HT-29 (cell line): Measurements from ENCODE around the gene SLC25A1. TPM values are rescaled to one million over a fixed set of nuclear protein-coding genes. Genes with fewer than 3 reads are reported as not detected.
A peak's percentile ranks its signal among the peaks of the same experiment; 100 is the strongest.
"Not testable (repeated sequence)": the region's sequence is repeated elsewhere in the genome, so short reads cannot be mapped to it uniquely, and the experiment has no call there.

Source experiments
- DNase-seq: peaks from one replicate; pipeline ENCODE4 v3.0.0-alpha.2; 2015; ENCODE audit warnings: low spot score
- total RNA-seq: library from RNA; depleted of rRNA; stranded (reverse); fragments of >200 nt; shearing (Covaris generic); gene quantifications from 2 replicates; pipeline ENCODE4 v1.2.3, GENCODE V29; 2014

Gene SLC25A1
- total RNA-seq, 1 experiment from 2014 or later: 466 TPM

DNA sequence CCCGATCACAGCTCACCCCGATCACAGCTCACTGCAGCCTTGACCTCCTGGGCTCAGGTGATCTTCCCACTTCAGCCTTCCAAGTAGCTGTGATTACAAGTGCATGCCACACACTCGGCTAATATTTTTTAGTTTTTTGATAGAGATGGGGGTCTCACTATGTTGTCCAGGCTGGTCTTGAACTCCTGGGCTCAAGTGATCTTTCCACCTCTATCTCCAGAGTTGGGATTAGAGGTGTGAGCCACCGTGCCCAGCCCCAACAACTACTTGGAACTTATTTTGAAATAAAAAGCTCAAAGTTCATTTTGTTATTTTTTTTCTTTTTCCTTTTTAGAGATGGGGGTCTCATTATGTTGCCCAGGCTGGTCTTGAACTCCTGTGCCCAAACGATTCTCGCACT is 27.8 kb upstream of the SLC25A1 start:
- DNase-seq: no peak

GRCh38 chr22:19204640-19205039 is 26.1 kb upstream of the SLC25A1 start:
- DNase-seq: no peak

DNA sequence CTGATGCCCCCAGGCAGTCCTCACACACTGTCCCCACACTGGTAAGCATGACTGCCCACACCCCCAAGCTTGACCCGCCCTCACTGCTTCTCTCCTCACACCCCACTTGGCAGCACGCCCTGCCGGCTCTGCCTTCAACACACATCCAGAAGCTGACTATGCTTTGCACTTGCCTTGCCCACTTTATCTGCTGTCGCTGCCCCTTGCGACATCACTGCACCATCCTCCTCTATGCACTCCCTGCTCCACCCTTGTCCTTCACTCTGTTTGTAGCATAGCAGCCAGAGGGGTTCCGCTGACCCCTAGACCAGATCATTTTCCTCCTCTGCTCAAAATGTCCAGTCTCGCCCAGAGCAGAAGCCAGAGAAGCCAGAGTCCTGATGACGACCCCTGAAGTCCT is 25.3 kb upstream of the SLC25A1 start:
- DNase-seq: peak; percentile 54

- not testable (repeated sequence) for DNase-seq
Measured at GRCh38 chr22:19202799-19203186, 24.3 kb upstream of the SLC25A1 start.

DNA sequence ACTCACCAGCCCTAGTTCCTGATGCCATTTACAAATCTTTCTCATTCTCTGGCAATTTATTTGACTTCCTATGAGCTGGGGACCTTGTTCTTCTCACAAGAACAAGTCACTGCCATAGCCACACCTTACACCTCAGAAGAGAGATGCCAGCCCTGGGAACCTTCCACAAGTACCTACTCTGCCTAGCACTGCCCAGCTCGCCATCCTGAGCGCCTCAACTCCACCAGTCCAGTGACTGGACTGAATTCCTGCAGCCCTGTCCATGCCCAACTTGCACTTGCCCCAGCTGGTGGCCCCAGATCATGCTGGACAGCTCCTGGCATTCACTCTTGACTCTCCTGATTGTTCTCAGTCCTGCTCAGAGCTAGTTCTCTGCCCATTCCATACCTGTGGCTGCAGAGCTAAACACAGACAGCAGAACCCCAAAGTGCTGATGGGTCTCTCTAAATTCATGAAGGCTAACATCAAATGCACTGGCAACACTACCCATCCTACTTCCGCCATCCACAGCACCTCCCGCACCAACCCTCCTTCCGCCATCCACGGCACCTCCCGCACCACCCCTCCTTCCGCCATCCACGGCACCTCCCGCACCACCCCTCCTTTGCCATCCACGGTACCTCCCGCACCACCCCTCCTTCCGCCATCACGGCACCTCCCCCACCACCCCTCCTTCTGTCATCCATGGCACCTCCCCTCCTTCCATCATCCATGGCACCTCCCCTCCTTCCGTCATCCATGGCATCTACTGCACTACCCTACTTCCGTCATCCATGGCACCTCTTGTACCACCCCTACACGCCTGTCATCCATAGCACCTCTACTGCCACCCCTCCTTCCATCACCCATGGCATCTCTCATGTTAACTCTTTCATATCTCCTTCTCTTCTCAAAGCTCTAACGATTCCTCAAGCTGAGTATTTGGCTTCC is 23.6 kb upstream of the SLC25A1 start:
- DNase-seq: no peak

DNA sequence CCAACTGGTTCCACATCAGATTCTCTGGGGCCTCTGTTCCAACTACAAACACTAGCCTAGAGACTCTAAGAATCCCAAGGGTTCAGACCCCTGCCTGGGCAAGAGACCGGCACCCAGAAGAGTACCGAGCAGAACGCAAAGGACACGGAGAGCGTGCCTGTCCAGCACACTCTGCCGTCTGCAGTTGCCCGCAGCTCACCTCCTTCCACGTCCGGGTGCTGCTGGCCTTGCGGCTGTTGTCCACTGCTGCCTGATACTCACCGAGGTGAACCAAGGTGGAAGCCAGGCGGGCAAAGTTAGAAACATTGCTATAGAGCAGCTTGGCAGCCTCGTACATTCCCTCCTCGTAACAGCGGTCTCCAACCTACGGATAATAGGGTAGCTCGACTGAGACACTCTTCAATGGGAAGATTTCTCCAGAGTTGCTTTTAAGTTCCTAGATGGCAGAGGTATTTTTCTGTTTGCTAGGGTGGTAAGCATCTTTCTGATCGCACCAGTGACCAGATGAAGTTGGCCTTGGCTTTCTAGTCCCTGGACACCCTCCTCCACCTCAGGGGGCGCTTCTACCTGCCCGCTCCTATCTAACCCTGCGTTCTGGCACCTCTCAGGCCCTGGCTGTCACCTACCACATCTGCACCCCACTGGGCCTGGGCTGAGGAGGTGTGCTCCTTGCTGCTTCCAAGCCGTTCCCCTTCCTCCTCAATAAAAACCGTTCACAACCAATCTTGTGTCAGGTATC is 22.8 kb upstream of the SLC25A1 start:
- no peak for DNase-seq

DNA sequence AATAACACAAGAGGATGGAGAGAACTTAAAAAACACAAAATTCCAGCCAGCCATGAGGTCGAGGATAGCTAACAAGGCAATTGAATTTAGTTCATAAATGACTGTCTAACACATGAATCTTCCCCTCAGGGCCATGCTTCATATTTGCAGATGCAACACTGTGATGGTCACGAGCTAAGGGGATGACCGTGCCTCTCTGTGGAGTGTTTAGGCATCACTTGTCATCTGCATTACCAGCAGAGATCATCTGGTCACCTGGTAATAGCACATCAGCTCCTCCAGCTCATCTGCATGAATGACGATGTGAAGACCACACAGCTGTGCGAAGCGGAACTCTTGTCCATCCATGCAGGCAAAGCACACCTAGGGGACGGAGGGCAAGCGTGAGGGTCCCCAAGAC is 20.9 kb upstream of the SLC25A1 start:
- no peak for DNase-seq

- DNase-seq: no peak
Measured at GRCh38 chr22:19197997-19198865, 19.7 kb upstream of the SLC25A1 start.

- DNase-seq: no peak
Measured at GRCh38 chr22:19196841-19197612, 18.5 kb upstream of the SLC25A1 start.

- no peak for DNase-seq
Measured at GRCh38 chr22:19195796-19196731, 17.5 kb upstream of the SLC25A1 start.

DNA sequence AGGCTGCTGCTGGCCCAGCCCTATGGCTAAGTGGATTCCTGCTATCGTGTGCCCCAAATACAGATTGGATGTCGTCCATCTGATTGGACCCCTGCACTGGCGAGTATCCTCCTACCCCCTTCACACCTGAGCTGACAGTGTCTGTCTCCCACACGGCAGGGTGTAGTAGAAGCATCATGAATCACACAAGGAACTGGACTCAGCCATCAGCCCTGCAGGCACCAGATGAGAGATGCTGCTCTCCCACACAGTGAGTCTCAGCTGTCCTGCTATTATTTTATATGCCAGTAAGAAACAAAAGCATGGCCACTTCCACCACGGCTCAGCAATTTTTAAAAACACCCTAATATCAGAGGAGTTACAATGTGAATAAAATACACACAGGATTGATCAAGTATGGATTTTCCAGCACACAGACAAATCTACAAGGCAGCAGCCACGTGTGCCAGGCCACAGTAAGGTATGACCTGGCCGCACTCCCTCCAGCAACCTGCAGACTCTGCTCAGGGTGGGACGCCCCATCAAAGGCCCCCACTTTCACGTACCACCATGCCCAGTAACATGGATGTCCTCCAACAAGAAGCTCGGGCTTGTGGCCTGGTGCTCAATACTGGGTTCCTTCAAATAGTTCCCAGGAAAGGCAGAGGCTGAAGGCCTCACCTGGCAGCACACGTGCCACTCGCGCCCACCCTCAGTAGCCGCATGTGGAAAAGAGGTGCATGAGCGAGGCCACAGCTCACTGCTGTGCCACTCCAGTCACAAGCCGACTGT is 16.4 kb upstream of the SLC25A1 start:
- no peak for DNase-seq

DNA sequence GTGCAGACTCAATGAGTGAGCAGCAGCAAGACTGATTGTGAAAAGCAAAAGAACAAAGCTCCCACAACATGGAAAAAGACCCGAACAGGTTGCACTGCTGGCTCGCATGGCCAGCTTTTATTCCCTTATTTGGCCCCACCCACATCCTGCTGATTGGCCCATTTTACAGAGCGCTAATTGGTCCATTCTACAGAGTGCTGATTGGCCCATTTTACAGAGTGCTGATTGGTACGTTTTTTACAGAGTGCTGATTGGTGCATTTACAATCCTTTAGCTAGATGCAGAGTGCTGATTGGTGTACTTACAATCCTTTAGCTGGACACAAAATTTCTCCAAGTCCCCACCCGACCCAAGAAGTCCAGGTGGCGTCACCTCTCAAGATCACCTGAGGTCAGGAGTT is 15.3 kb upstream of the SLC25A1 start:
- no peak for DNase-seq

GRCh38 chr22:19187716-19188563 is 9.4 kb upstream of the SLC25A1 start:
- no peak for DNase-seq

- DNase-seq: no peak
Measured at GRCh38 chr22:19184276-19184997, 5.9 kb upstream of the SLC25A1 start.

DNA sequence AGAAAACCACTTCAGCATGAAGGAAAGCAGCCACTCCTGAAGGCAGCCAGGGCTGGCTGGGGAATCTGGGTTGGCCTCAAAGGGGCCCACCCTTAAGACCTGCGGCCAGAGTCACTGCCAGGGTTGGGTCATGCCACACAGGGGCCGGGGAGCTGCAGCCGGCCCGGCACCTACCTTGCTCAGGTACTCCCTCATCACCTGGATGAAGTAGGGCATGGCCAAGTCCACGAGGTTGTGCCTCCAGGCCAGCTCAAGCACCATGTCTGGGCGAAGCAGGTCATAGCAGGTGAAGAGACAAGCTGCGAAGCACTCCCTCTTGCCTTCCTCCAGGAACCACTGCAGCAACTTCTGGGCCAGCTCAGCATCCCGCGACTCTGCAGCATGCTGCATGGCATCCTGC is 4.7 kb upstream of the SLC25A1 start:
- no peak for DNase-seq

GRCh38 chr22:19182472-19183157 is 4.1 kb upstream of the SLC25A1 start:
- no peak for DNase-seq
